Brain microvascular endothelial cell (primary cell): Measurements from ENCODE around the gene TESPA1.

ENCODE experiments used
- DNase-seq: peaks from one replicate; pipeline ENCODE4 v3.0.0-alpha.2; 2020
- H3K27ac ChIP-seq: fragments of 250-450 bp; sonication (Bioruptor Pico); 2 replicates; pipeline ENCODE4 v1.5.1; 2020; ENCODE audit warnings: mild to moderate bottlenecking, moderate library complexity
- H3K27me3 ChIP-seq: fragments of 250-450 bp; sonication (Bioruptor Pico); replicated peaks from 2 replicates; pipeline ENCODE4 v1.5.1; 2020; ENCODE audit warnings: mild to moderate bottlenecking
- H3K36me3 ChIP-seq: fragments of 250-450 bp; sonication (Bioruptor Pico); replicated peaks from 2 replicates; pipeline ENCODE4 v1.5.1; 2020; ENCODE audit warnings: mild to moderate bottlenecking
- H3K4me3 ChIP-seq: 2 replicates; pipeline ENCODE4 v1.5.1; 2011; ENCODE audit warnings: low read depth, mild to moderate bottlenecking, control low read depth, low read length, moderate library complexity
- CTCF ChIP-seq: IDR thresholded peaks from 2 replicates; pipeline ENCODE4 v1.5.1; 2011; ENCODE audit warnings: low read depth, mild to moderate bottlenecking, moderate library complexity, low read length, control low read depth, inconsistent platforms; ENCODE audit errors: missing control alignments
- in situ Hi-C: cut with HindIII; loops from 2 replicates; pipeline ENCODE4 v1.10.0; 2017; ENCODE audit warnings: low sequenced_read_pairs, low pct_ligation_motif_present

Gene TESPA1

GRCh38 chr12:54980341-54980740 is 4.2 kb downstream of the TESPA1 start:
- H3K4me3 ChIP-seq = no peak overlapping the region
- no peaks in the 10 kb centered on the region for H3K36me3 ChIP-seq
- no peaks in the 10 kb centered on the region for H3K27me3 ChIP-seq
- no peak for TF ChIP-seq CTCF
- in situ Hi-C loops = no loop called here
- no peak overlapping the region for H3K27ac ChIP-seq
- no peak for DNase-seq

GRCh38 chr12:54977857-54978256 is 6.7 kb downstream of the TESPA1 start:
- in situ Hi-C loops = no loop called here
- Histone ChIP-seq H3K36me3 (no peaks in the 10 kb centered on the region), H3K4me3 (no peak overlapping the region), H3K27ac (no peak overlapping the region), H3K27me3 (no peaks in the 10 kb centered on the region)
- no peak for TF ChIP-seq CTCF
- no peak for DNase-seq

- TF ChIP-seq CTCF = no peak
- Histone ChIP-seq H3K27me3 (no peaks in the 10 kb centered on the region), H3K4me3 (no peak overlapping the region), H3K27ac (peak overlapping the region; percentile 22), H3K36me3 (no peaks in the 10 kb centered on the region)
- in situ Hi-C loops = no loop called here
- peak; percentile 76 for DNase-seq
Observed at GRCh38 chr12:54977155-54977554, 7.4 kb downstream of the TESPA1 start.

- Histone ChIP-seq H3K27ac (no peak overlapping the region), H3K27me3 (no peaks in the 10 kb centered on the region), H3K36me3 (no peaks in the 10 kb centered on the region), H3K4me3 (no peak overlapping the region)
- no peak for DNase-seq
- TF ChIP-seq CTCF = no peak
- in situ Hi-C loops = no loop called here
Observed at GRCh38 chr12:54975875-54976274, 8.7 kb downstream of the TESPA1 start.

- no peak for TF ChIP-seq CTCF
- Histone ChIP-seq H3K27ac (no peak overlapping the region), H3K27me3 (no peaks in the 10 kb centered on the region), H3K36me3 (no peaks in the 10 kb centered on the region), H3K4me3 (no peak overlapping the region)
- in situ Hi-C loops = no loop called here
- DNase-seq = no peak
Observed at GRCh38 chr12:54975272-54975671, 9.3 kb downstream of the TESPA1 start.

- no peak overlapping the region for H3K27ac ChIP-seq
- no peaks in the 10 kb centered on the region for H3K27me3 ChIP-seq
- no peak for DNase-seq
- H3K36me3 ChIP-seq = no peaks in the 10 kb centered on the region
- no peak overlapping the region for H3K4me3 ChIP-seq
- no peak for TF ChIP-seq CTCF
- in situ Hi-C loops = no loop called here
Observed at GRCh38 chr12:54974279-54974678, 10.3 kb downstream of the TESPA1 start.
